C4-2B (cell line): ENCODE measurements around the gene STOML2.

ENCODE experiments used
- ZFX ChIP-seq: fragments of 450-650 bp; IDR thresholded peaks from 2 replicates; pipeline ENCODE4 v1.6.1; 2017
- TF ChIP-seq, protein P1 (sequence below): fragments of 450-650 bp; conservative IDR thresholded peaks from 2 replicates; pipeline ENCODE4 v1.5.1; 2017; ENCODE audit warnings: mild to moderate bottlenecking

DNA sequence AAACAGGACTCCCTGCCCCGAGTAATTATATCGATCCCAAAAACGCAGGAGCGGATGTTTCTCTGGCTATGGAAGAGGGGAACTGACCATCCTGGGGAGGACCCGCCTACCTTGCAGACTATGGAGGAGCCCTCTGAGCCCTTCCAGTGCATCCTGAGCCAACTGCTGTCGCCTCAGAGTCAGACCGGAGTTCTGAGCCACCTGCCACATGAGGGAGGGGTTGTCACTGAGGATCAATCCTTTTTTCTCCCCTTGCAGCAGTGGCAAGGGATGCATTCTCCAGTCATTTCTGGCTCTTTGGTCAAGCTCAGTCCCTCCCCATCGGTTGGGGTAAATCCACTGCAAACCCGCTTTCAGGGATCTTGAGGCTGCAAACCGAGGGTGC is 23.9 kb downstream of the STOML2 start:
- TF ChIP-seq, protein P1, sequence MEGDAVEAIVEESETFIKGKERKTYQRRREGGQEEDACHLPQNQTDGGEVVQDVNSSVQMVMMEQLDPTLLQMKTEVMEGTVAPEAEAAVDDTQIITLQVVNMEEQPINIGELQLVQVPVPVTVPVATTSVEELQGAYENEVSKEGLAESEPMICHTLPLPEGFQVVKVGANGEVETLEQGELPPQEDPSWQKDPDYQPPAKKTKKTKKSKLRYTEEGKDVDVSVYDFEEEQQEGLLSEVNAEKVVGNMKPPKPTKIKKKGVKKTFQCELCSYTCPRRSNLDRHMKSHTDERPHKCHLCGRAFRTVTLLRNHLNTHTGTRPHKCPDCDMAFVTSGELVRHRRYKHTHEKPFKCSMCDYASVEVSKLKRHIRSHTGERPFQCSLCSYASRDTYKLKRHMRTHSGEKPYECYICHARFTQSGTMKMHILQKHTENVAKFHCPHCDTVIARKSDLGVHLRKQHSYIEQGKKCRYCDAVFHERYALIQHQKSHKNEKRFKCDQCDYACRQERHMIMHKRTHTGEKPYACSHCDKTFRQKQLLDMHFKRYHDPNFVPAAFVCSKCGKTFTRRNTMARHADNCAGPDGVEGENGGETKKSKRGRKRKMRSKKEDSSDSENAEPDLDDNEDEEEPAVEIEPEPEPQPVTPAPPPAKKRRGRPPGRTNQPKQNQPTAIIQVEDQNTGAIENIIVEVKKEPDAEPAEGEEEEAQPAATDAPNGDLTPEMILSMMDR, result no peak
- TF ChIP-seq ZFX, result no peak
